Stimulated activated naive CD4-positive, alpha-beta T cell (primary cell): Measurements from ENCODE around the gene GTPBP8.
"Not testable (repeated sequence)": the region's sequence is repeated elsewhere in the genome, so short reads cannot be mapped to it uniquely, and the experiment has no call there.

Experiments used
- DNase-seq, 6 experiments: peaks; one replicate each; lab custom pipeline; 2025; lab: John Stamatoyannopoulos, UW

GTPBP8 gene

GRCh38 chr3:113000691-113001090 lies 9.9 kb downstream of the GTPBP8 start:
- DNase-seq, result peak in 2 of 6 experiments; percentile 6 to 8

- no peak for DNase-seq
Observed at GRCh38 chr3:113002037-113002436, 11.3 kb downstream of the GTPBP8 start.

GRCh38 chr3:113002679-113003078 lies 11.9 kb downstream of the GTPBP8 start:
- DNase-seq, result peak in 5 of 6 experiments; percentile 8 to 52 (median 34)

- peak in 5 of 6 experiments; percentile 6 to 79 (median 76) for DNase-seq
Observed at GRCh38 chr3:113005611-113006010, 14.8 kb downstream of the GTPBP8 start.

GRCh38 chr3:113006359-113007056 lies 15.7 kb downstream of the GTPBP8 start:
- no peak for DNase-seq

- DNase-seq, result no peak
Observed at GRCh38 chr3:113008117-113008516, 17.3 kb downstream of the GTPBP8 start.

- no peak for DNase-seq
Observed at GRCh38 chr3:113013593-113013992, 22.8 kb downstream of the GTPBP8 start.

- peak in 1 of 6 experiments; percentile 28 for DNase-seq
Observed at GRCh38 chr3:113018536-113019181, 27.9 kb downstream of the GTPBP8 start.

- DNase-seq, result peak; percentile 68 to 76 (median 72)
Observed at GRCh38 chr3:113019182-113020137, 28.7 kb downstream of the GTPBP8 start.

GRCh38 chr3:113021471-113021870 lies 30.7 kb downstream of the GTPBP8 start:
- no peak for DNase-seq

- no peak for DNase-seq
Observed at GRCh38 chr3:113034011-113034410, 43.2 kb downstream of the GTPBP8 start.

- peak in 3 of 6 experiments; percentile 8 to 61 (median 44) for DNase-seq
Observed at GRCh38 chr3:113035387-113035982, 44.7 kb downstream of the GTPBP8 start.

GRCh38 chr3:113038328-113038727 lies 47.5 kb downstream of the GTPBP8 start:
- DNase-seq, result no peak

GRCh38 chr3:113039546-113039945 lies 48.8 kb downstream of the GTPBP8 start:
- no peak for DNase-seq

- DNase-seq, result no peak
Observed at GRCh38 chr3:113040231-113040630, 49.4 kb downstream of the GTPBP8 start.

- no peak for DNase-seq
Observed at GRCh38 chr3:113043686-113044085, 52.9 kb downstream of the GTPBP8 start.

- DNase-seq, result not testable (repeated sequence)
Observed at GRCh38 chr3:113046186-113046965, 55.6 kb downstream of the GTPBP8 start.

GRCh38 chr3:113051302-113051711 lies 60.5 kb downstream of the GTPBP8 start:
- peak; percentile 61 to 88 (median 75) for DNase-seq
